ENCODE measurements around the gene FAM3D.

DNA sequence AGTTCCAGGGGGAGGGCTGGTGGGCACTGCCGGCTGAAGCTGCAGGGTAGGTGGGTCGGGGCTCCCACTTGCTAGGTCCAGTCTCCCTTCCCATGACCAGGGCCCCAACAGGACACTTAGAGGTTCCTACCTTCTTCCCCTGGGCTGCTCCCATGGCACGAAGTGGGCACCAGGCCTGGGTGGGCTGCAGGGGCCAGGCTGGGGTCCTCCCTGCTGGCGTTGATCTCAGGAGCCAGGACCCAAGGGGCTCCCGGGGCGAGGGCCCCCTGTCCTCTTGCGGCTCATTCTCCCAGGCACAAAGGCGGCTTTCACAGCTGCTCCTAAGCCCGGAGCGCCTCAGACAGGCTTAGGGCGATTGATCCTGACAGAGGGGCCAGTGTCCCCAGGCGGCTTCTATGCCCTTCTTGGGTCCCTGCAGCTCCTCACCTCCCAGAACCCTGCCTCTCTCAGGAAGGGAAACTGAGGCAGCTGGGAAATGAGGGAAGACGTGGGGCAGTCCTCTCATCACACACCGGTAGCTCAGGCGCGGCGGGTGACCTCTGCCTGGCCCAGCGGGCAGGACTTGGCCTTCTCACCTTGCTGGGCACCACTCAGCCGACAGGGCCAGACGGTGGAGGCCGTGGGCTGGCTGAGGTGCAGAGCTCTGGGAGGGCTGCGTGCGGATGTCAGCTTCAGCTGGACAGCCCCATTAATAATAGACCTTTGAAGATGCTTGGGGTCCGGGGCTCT is 39.6 kb downstream of the FAM3D start:
- TF ChIP-seq RFX5 (IDR thresholded peaks at IDR 0.05; ENCODE audit: borderline replicate concordance, low read depth, low read length) = no peak
- no peak for TF ChIP-seq POLR2A (IDR thresholded peaks at IDR 0.05; ENCODE audit: control extremely low read depth in 1 of 2, low read depth in 2 of 2, low read length in 2 of 2)
- TF ChIP-seq POLR2AphosphoS5 (IDR thresholded peaks at IDR 0.05; ENCODE audit: low read depth, low read length) = no peak
- TF ChIP-seq, protein P1, sequence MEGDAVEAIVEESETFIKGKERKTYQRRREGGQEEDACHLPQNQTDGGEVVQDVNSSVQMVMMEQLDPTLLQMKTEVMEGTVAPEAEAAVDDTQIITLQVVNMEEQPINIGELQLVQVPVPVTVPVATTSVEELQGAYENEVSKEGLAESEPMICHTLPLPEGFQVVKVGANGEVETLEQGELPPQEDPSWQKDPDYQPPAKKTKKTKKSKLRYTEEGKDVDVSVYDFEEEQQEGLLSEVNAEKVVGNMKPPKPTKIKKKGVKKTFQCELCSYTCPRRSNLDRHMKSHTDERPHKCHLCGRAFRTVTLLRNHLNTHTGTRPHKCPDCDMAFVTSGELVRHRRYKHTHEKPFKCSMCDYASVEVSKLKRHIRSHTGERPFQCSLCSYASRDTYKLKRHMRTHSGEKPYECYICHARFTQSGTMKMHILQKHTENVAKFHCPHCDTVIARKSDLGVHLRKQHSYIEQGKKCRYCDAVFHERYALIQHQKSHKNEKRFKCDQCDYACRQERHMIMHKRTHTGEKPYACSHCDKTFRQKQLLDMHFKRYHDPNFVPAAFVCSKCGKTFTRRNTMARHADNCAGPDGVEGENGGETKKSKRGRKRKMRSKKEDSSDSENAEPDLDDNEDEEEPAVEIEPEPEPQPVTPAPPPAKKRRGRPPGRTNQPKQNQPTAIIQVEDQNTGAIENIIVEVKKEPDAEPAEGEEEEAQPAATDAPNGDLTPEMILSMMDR (IDR thresholded peaks at IDR 0.05; ENCODE audit: control extremely low read depth in 1 of 3, insufficient read depth in 1 of 3, low read depth in 1 of 3, low read length in 3 of 3) = no peak
- TF ChIP-seq MAFK (IDR thresholded peaks at IDR 0.05; ENCODE audit: low read depth, low read length) = no peak
- TF ChIP-seq EGR1 (IDR thresholded peaks at IDR 0.05; ENCODE audit: borderline replicate concordance, low read depth, low read length) = no peak
- TF ChIP-seq HDAC6 (IDR thresholded peaks at IDR 0.05; ENCODE audit: low read depth, low read length) = no peak
- TF ChIP-seq YY1 (IDR thresholded peaks at IDR 0.05; ENCODE audit: low read depth, low read length) = no peak
- no peak for TF ChIP-seq GABPA (IDR thresholded peaks at IDR 0.05; ENCODE audit: borderline replicate concordance, insufficient read depth, low read length)
- TF ChIP-seq TBP (IDR thresholded peaks at IDR 0.05; ENCODE audit: low read depth, low read length) = no peak
- no peak for TF ChIP-seq EZH2 (IDR thresholded peaks at IDR 0.05; ENCODE audit: low read depth, low read length, severe bottlenecking)
- no peak for TF ChIP-seq JUN (IDR thresholded peaks at IDR 0.05; ENCODE audit: low read depth, low read length)
- TF ChIP-seq, protein P2, sequence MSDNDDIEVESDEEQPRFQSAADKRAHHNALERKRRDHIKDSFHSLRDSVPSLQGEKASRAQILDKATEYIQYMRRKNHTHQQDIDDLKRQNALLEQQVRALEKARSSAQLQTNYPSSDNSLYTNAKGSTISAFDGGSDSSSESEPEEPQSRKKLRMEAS (IDR thresholded peaks at IDR 0.05) = no peak
